Esophagus (tissue), 2 donors: ENCODE results near the gene PROSER2. TPM values are rescaled to one million over a fixed set of nuclear protein-coding genes. Genes with fewer than 3 reads are reported as not detected.

Experiments used
- H3K27ac ChIP-seq, 2 donors: one replicate each; pipeline ENCODE4 v1.5.1; 2013; ENCODE audit warnings: low read depth in 2 of 2, mild to moderate bottlenecking in 2 of 2, inconsistent platforms in 1 of 2, low read length in 1 of 2, moderate library complexity in 1 of 2
- H3K27me3 ChIP-seq, 2 donors: one replicate each; pipeline ENCODE4 v1.6.1; 2013; ENCODE audit warnings: low read length in 2 of 2, control low read depth in 1 of 2, mild to moderate bottlenecking in 1 of 2; ENCODE audit not compliant: insufficient read depth in 2 of 2, control insufficient read depth in 1 of 2
- H3K36me3 ChIP-seq, 2 donors: one replicate each; pipeline ENCODE4 v1.6.1; 2013; ENCODE audit warnings: low read length in 1 of 2; ENCODE audit not compliant: control insufficient read depth in 2 of 2, insufficient read depth in 2 of 2
- H3K4me1 ChIP-seq, 2 donors: one replicate each; pipeline ENCODE4 v1.6.1; 2013; ENCODE audit warnings: low read length in 1 of 2; ENCODE audit not compliant: control insufficient read depth in 2 of 2, insufficient read depth in 2 of 2
- H3K4me3 ChIP-seq, 2 donors: one replicate each; pipeline ENCODE4 v1.5.1; 2013; ENCODE audit warnings: low read length in 2 of 2, mild to moderate bottlenecking in 2 of 2, low read depth in 1 of 2, moderate library complexity in 1 of 2
- H3K9me3 ChIP-seq, 2 donors: one replicate each; pipeline ENCODE4 v1.6.1; 2013; ENCODE audit warnings: mild to moderate bottlenecking in 2 of 2, low read depth in 1 of 2, low read length in 1 of 2, moderate library complexity in 1 of 2; ENCODE audit not compliant: control insufficient read depth in 2 of 2, insufficient read depth in 1 of 2
- WGBS, 2 donors: extraction: QIAGEN DNeasy Blood & Tissue Kit; methylation state at CpG; one replicate each; pipeline ENCODE4 v1.1.7; 2013; 5-methylcytosine and 5-hydroxymethylcytosine counted together
- polyA plus RNA-seq, 2 donors: library from polyadenylated mRNA; stranded (reverse); fragments of 200-250 nt; gene quantifications; one replicate each; pipeline ENCODE4 v1.2.3, GENCODE V29; 2013
- donor health status: healthy with polysubstance abuse.
- donor health status: Bipolar disorder and iron deficiency.

PROSER2 gene
- polyA plus RNA-seq, 2 donors: 5.2 to 6.8 TPM

DNA sequence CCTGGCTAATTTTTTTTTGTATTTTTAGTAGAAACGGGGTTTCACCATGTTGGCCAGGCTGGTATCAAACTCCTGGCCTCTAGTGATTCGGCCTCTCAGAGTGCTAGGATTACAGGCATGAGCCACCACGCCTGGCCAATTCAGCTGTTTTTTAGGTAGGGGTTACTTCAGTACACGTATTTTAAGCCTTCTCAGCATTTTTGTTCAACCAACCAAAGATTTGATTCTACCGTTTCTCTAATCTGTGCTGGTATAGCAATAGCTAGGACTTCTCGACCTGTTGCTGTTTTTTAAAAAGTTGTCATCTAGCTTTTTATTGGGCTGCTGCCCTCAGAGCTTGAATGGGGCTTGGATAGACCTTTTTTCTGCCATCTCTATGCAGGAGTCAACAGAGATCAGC lies 34.9 kb downstream of the PROSER2 start:
- Histone ChIP-seq H3K27ac (no peak overlapping the region), H3K9me3 (no peaks in the 10 kb centered on the region), H3K36me3 (peaks cover 0 to 6% of the 10 kb centered on the region in 2 donors), H3K4me3 (no peak overlapping the region), H3K4me1 (no peaks in the 10 kb centered on the region), H3K27me3 (no peaks in the 10 kb centered on the region)
- WGBS, 2 donors: 90 to 91% methylated on average over 6 of the region's 6 CpGs

DNA sequence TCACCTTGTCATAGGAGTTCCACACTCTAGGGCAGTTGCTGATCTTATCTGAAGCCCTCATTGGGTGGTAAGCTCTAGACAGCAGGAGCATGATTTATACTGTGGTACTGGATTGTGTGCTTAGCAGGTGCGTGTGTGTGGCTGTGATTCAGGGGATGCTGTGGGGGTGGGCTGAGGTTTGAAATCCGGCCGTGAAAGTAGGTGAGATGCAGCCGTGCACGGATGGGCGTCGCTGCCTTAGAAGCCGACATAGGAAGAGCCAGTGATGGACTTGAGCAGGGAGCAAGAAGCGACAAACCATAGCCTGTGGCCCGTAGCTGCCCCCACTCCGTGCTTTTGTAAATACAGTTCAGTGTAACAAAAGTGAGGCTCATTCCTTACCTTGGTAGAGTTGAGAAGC lies 38.2 kb downstream of the PROSER2 start:
- Histone ChIP-seq H3K4me1 (no peaks in the 10 kb centered on the region), H3K9me3 (no peaks in the 10 kb centered on the region), H3K36me3 (peaks cover 0 to 6% of the 10 kb centered on the region in 2 donors), H3K27me3 (no peaks in the 10 kb centered on the region), H3K27ac (no peak overlapping the region), H3K4me3 (no peak overlapping the region)
- WGBS, 2 donors: 94% methylated on average over 11 of the region's 11 CpGs

DNA sequence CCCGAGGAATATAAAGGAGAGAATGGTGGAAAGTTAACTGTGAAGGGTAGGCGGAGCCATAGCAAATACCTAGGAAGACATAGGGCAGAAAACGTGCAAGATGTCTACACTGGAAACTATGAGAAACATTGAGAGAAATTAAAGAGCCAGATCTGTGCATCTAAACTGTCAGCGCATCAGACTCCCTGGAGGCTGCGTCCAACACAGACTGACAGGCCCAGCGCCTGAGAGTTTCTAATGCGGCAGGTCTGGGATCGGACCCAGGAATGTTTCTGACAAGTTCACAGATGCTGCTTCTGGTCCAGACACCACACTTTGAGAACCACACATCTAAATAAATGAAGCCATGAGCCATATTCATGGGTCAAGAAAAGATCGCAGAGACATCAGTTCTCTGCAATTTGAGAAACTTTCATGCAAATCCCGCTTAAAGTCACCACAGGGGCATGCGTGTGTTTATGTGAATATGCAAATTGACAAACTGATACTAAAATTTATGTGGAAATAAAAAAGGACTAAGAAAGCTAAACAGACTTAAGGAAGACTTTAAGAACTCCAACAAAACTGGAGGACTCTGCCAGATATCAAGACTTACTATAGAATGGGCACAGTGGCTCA lies 38.8 kb downstream of the PROSER2 start:
- no peaks in the 10 kb centered on the region for H3K4me1 ChIP-seq
- WGBS, 2 donors: 89 to 91% methylated on average over 11 of the region's 11 CpGs
- no peak overlapping the region for H3K27ac ChIP-seq
- H3K27me3 ChIP-seq: no peaks in the 10 kb centered on the region
- peaks cover 0 to 6% of the 10 kb centered on the region in 2 donors for H3K36me3 ChIP-seq
- H3K9me3 ChIP-seq: no peaks in the 10 kb centered on the region
- H3K4me3 ChIP-seq: no peak overlapping the region

DNA sequence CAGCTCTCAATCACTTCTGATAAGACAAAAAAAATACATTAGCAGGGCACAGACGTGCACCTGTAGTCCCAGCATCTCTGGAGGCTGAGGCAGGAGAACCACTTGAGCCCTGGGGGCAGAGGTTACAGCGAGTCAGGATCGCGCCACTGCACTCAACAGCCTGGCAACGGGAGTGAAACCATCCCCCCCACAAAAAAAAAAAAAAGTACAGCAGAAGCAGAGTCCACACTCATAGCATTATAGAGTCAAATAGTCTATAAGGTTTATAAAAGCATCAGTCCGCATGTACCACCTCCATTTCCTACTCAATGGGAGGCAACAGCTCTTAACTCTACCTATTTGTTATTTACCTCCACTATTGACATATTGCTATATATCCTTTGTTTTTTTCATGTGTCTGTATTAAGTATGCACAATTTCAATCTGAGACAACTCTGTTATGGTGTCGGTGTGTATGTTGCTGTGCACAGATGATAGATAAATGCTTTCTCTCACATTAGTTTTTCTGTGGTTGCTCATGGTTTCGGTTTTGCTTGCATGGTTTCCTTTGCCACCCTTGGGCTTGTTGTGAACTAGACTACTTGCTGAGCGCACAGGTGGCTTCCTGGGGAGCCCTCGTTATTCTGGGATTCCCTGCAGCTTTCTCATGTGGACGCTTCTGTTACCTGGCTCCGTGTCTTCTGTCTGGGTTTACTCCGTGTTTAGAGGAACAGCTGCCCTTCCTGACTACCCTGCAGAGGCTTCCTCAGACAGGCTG lies 40.4 kb downstream of the PROSER2 start:
- Histone ChIP-seq H3K4me3 (no peak overlapping the region), H3K36me3 (peaks cover 0 to 8% of the 10 kb centered on the region in 2 donors), H3K4me1 (no peaks in the 10 kb centered on the region), H3K27ac (peak overlapping the region in 1 of 2 donors; percentile 10), H3K9me3 (no peaks in the 10 kb centered on the region), H3K27me3 (no peaks in the 10 kb centered on the region)
- WGBS, 2 donors: 62 to 71% methylated on average over 13 of the region's 13 CpGs

DNA sequence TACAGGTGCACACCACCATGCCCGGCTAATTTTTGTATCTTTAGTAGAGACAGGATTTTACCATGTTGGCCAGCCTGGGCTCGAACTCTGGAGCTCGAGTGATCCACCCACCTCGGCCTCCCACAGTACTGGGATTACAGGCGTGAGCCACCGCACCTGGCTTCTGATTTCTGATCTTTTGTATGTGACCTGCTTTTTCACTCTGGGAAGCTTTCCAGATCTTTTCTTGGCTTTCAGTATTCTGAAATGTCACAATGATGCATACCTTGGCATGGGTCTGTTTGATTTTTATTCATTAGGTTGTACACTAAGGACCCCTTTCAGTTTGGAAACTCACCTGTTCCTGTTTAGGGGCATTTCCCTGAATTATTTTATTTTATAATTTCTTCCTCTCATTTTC lies 41.6 kb downstream of the PROSER2 start:
- WGBS, 2 donors: 60 to 62% methylated on average over 6 of the region's 6 CpGs
- Histone ChIP-seq H3K27ac (no peak overlapping the region), H3K9me3 (no peaks in the 10 kb centered on the region), H3K36me3 (peaks cover 0 to 11% of the 10 kb centered on the region in 2 donors), H3K27me3 (no peaks in the 10 kb centered on the region), H3K4me3 (no peak overlapping the region), H3K4me1 (no peaks in the 10 kb centered on the region)

DNA sequence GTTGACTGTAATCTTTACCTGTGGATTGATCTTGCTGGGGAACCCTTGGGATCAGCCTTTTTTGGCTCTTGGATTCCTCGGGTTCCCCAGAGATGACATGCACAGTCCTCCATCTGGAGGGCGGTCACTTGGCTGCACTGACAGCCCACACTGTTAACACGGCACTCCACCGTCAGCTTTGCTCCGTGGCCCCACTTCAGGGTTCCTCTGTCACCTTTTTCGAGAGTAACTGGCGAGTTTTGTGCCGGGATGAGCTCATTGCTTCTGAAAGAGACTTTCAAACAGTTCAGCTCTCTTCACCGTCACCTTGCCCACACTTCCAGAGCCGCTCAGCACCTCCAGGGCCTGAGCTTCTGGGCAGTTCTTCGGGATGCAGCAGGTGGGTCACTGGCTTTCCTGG lies 42.4 kb downstream of the PROSER2 start:
- H3K9me3 ChIP-seq: no peaks in the 10 kb centered on the region
- no peak overlapping the region for H3K27ac ChIP-seq
- peaks cover 0 to 8% of the 10 kb centered on the region in 2 donors for H3K36me3 ChIP-seq
- no peak overlapping the region for H3K4me3 ChIP-seq
- WGBS, 2 donors: 85 to 89% methylated on average over 11 of the region's 11 CpGs
- H3K4me1 ChIP-seq: no peaks in the 10 kb centered on the region
- H3K27me3 ChIP-seq: no peaks in the 10 kb centered on the region

DNA sequence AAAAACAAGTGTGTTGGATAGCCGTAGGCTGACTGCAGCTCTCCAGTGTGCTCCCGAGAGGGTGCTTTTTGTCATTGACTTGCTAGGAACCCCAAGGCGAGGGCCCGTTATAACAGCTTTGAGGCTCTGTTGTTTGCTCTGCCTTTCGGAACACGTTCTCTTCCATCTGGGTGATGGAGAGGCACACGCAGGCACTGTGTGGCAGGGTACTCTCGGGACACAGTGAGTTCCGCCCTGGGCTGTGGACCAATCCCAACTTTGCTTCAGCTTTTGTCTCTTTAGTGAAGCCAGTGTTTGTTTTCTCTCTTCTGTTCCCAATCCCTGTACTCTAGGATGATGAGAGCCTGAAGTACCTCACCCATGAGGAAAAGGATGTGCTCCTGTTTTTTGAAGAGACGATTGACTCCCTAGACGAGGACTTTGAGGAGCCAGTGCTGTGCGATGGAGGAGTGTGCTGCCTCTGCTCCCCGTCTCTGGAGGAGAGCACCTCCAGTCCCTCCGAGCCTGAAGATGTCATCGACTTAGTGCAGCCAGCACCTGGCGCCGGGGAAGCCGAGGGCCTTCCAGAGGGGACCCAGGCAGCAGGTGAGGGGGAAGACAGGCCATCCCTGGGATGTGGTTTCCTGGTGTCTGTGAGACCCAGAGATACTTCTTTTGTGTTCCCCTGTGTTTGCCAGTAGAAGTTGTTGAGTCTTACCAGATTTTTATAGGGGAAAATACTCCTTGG lies 43.2 kb downstream of the PROSER2 start:
- WGBS, 2 donors: 93 to 95% methylated on average over 18 of the region's 18 CpGs
- no peak overlapping the region for H3K27ac ChIP-seq
- H3K4me3 ChIP-seq: no peak overlapping the region
- peaks cover 0 to 5% of the 10 kb centered on the region in 2 donors for H3K36me3 ChIP-seq
- no peaks in the 10 kb centered on the region for H3K9me3 ChIP-seq
- no peaks in the 10 kb centered on the region for H3K27me3 ChIP-seq
- H3K4me1 ChIP-seq: no peaks in the 10 kb centered on the region

DNA sequence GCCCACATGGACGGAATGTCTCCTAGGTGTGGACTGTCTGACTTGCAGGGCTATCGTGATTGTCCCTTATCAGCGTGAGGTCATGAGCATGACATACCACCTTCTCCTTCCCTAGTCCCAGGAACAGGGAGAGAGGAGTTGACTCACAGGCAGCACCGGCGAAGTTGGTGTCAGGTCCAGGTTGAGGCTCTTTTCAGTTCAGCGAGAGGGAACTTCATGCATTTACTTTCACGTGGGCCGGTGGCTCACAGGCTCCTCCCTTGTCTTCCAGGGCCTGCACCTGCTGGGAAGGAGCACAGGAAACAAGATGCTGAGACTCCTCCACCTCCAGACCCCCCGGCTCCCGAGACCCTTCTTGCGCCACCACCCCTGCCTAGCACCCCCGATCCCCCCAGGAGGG lies 46.1 kb downstream of the PROSER2 start:
- H3K9me3 ChIP-seq: no peaks in the 10 kb centered on the region
- H3K4me1 ChIP-seq: no peaks in the 10 kb centered on the region
- no peak overlapping the region for H3K4me3 ChIP-seq
- H3K27ac ChIP-seq: no peak overlapping the region
- WGBS, 2 donors: 86 to 88% methylated on average over 12 of the region's 12 CpGs
- H3K27me3 ChIP-seq: no peaks in the 10 kb centered on the region
- peaks cover 0 to 4% of the 10 kb centered on the region in 2 donors for H3K36me3 ChIP-seq

DNA sequence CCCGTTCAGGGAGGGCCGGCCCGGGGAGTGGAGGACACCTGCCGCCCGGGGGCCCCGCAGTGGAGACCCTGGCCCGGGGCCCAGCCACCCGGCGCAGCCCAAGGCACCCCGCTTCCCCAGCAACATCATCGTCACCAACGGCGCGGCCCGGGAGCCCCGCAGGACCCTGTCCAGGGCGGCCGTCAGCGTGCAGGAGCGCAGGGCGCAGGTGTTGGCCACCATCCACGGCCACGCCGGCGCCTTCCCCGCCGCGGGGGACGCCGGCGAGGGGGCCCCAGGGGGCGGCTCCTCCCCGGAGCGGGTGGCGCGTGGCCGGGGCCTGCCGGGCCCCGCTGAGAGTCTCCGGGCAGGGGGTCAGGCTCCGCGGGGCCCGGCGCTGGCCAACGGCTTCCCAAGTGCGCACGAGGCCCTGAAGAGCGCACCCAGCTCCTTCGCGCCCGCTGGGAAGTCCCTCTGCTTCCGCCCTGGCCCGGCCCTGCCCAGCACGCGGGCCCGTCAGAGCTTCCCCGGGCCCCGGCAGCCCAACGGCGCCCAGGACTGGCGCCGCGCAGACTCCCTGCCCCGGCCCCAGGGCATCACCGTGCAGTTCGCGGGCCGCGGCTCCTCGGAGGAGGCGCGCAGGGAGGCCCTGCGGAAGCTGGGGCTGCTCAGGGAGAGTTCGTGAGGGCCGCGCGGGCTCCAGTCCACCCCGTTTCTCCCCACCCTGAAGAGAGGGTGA lies 46.7 kb downstream of the PROSER2 start:
- Histone ChIP-seq H3K4me3 (peak overlapping the region; percentile 9 to 15), H3K27ac (peak overlapping the region; percentile 9 to 59)
- WGBS, 2 donors: 52 to 60% methylated on average over 67 to 78 of the region's 78 CpGs

More for the DNA sequence above, 46.7 kb downstream of the PROSER2 start:
- Histone ChIP-seq H3K4me1 (no peaks in the 10 kb centered on the region), H3K9me3 (no peaks in the 10 kb centered on the region), H3K36me3 (peaks cover 0 to 4% of the 10 kb centered on the region in 2 donors), H3K27me3 (no peaks in the 10 kb centered on the region)
